PC-9 (cell line): Measurements from ENCODE around the gene FBXO36.

Source experiments
- EZH2 ChIP-seq: fragments of 200-600 bp; sonication (generic); IDR thresholded peaks from 2 replicates; pipeline ENCODE4 v1.8.0; 2017; ENCODE audit warnings: antibody characterized with exemption, low read depth
- TF ChIP-seq, protein P1 (sequence below): fragments of 200-600 bp; sonication (generic); conservative IDR thresholded peaks from 2 replicates; pipeline ENCODE4 v1.6.1; 2017; ENCODE audit warnings: mixed run types, antibody characterized with exemption, mild to moderate bottlenecking, moderate library complexity

DNA sequence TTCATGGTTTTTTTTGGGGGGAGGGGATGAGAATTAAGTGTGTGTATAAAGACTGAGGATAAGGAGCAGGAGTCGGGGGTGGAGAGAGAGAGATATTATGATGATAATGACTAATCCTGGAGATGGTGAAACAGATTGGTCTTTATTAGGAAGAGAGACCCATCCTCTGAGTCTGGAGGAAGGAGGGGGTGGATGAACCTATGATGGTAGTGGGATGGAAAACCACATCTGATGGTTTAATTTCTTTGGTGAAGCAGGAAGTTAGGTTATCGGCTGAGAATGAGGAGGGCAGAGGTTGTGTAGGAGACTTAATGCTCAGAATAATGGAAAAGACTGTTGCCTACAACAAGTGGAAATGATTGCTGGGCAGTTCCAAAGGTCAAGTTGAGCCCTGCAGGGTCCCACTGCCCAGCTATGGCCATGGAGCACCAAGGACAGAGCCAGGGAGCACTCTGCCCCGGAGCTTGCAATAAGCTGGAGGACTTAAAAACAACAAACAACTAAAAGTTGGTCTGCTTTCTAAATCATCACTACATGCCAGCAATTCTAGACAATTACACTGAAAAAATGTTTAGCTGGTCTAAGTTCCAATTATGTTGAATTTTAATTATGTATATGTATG is 138.5 kb downstream of the FBXO36 start:
- TF ChIP-seq, protein P1, sequence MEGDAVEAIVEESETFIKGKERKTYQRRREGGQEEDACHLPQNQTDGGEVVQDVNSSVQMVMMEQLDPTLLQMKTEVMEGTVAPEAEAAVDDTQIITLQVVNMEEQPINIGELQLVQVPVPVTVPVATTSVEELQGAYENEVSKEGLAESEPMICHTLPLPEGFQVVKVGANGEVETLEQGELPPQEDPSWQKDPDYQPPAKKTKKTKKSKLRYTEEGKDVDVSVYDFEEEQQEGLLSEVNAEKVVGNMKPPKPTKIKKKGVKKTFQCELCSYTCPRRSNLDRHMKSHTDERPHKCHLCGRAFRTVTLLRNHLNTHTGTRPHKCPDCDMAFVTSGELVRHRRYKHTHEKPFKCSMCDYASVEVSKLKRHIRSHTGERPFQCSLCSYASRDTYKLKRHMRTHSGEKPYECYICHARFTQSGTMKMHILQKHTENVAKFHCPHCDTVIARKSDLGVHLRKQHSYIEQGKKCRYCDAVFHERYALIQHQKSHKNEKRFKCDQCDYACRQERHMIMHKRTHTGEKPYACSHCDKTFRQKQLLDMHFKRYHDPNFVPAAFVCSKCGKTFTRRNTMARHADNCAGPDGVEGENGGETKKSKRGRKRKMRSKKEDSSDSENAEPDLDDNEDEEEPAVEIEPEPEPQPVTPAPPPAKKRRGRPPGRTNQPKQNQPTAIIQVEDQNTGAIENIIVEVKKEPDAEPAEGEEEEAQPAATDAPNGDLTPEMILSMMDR: no peak
- no peak for TF ChIP-seq EZH2
